HG02870 (cell line): Measurements from ENCODE around the gene GAGE10.

ENCODE experiments used
- ATAC-seq: cut with Tn5 transposase; IDR thresholded peaks from one replicate; pipeline ENCODE4 v1.9.1; 2021; ENCODE audit warnings: mild to moderate bottlenecking, moderate library complexity; ENCODE audit not compliant: unreplicated experiment

Gene GAGE10, protein sequence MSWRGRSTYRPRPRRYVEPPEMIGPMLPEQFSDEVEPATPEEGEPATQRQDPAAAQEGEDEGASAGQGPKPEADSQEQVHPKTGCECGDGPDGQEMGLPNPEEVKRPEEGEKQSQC

GRCh38 chrX:49303346-49303745 is at the start of gene GAGE10:
GAGE10 (plus strand) TSS chrX:49303646; CDS start chrX:49304860, 1,214 bp downstream.
- no peak for ATAC-seq

GRCh38 chrX:49254639-49255038 is 48.8 kb upstream of the GAGE10 start:
- ATAC-seq: no peak

DNA sequence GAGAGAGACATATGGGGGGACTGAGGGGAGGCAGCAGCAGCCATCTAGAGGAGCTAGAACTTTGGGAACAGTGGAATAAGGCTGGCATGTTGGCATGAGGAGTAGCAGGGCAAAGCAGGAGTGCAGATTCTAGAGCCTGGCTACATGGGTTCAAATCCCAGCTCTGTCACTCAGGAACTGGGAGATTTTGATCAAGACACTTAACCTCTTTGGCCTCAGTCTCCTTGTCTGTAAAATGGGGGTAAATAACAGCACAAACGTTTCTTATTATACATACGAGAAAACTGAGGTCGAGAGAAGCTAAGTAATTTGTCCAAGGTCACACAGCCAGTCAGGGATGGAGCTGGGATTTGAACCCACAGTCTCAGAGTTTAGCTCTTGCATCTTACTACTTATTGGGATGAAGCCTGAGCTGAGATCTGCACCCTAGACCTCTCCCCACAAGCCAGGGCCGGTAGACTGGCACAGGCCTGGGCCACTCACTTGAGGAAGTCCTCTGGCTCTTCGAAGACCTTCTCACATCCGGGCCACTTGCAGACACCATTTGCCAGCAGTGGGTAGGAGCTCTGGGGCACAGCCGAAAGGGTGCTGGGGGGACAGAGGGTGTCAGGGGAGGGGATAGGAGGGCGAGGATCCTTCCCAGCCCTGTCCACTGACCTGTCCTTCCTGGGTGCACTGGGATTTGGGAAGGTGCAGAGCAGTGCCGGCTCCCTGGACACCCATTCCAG is 47.0 kb upstream of the GAGE10 start:
- ATAC-seq: no peak

- ATAC-seq: no peak
Measured at GRCh38 chrX:49257074-49257790, 46.2 kb upstream of the GAGE10 start.

DNA sequence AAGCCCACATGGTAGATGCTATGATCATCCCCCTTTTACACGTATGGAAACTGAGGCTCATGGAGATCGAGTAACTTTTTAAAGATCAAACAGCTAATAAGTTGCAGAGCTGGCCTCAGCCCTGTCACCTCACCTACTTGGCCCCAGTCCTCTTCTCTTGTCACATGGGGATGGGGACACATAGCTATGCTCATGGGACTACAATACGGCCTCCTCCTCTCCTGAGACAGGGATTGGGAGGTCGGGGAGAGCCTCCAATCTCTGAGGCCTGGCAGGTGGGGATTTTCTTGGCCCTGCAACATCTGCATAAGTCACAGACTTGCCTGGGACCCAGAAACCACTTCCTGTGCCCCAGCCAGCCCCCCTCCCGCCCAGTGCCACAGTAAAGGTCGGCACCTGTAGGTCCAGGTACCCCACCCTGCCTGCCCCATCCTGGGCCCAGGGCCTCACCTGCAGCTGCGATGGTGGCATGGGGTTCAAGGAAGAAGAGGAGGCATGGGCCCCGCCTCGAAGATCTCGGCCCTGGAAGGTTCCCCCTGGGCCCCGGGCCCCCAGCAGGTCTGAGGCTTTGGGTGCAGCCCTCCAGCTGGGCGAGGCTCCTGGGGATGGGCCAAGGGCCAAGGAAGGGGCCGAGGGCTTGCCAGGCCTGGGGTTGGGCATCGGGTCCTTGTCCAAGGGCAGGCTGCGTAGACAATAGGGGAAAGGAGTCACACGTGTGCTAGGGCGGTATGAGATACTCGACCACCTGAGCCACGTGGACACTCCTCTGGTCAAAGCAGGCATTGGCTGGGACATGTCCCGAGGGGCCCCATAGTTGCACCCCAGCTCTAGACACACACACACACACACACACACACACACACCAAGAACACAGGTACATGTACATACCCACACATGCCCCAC is 45.3 kb upstream of the GAGE10 start:
- ATAC-seq: no peak

DNA sequence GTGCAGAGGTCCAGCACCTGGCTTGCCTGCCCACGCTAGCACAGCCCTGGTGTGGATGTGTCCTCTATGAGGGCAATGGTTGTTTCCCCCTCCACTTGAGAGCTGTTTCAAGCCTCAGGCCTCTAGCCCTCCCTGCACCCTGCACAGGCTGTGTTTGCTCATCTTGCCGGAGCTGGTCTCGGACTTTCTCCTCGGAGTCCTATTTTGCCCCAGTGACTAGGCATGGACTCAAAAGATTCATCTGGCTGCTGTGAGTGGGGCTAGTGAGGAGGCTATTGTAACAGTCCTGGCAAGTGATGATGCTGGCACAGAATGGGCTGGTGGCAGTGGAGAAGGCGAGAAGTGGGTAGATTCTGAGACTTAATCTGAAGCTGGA is 44.7 kb upstream of the GAGE10 start:
- ATAC-seq: no peak

GRCh38 chrX:49260221-49260985 is 43.0 kb upstream of the GAGE10 start:
- ATAC-seq: no peak

- ATAC-seq: no peak
Measured at GRCh38 chrX:49262603-49263002, 40.8 kb upstream of the GAGE10 start.

- no peak for ATAC-seq
Measured at GRCh38 chrX:49263631-49264030, 39.8 kb upstream of the GAGE10 start.

GRCh38 chrX:49264460-49264859 is 39.0 kb upstream of the GAGE10 start, which contains the start of gene FOXP3:
FOXP3 (minus strand) TSS chrX:49264710; CDS start chrX:49258505, 6,205 bp downstream.
- ATAC-seq: no peak

DNA sequence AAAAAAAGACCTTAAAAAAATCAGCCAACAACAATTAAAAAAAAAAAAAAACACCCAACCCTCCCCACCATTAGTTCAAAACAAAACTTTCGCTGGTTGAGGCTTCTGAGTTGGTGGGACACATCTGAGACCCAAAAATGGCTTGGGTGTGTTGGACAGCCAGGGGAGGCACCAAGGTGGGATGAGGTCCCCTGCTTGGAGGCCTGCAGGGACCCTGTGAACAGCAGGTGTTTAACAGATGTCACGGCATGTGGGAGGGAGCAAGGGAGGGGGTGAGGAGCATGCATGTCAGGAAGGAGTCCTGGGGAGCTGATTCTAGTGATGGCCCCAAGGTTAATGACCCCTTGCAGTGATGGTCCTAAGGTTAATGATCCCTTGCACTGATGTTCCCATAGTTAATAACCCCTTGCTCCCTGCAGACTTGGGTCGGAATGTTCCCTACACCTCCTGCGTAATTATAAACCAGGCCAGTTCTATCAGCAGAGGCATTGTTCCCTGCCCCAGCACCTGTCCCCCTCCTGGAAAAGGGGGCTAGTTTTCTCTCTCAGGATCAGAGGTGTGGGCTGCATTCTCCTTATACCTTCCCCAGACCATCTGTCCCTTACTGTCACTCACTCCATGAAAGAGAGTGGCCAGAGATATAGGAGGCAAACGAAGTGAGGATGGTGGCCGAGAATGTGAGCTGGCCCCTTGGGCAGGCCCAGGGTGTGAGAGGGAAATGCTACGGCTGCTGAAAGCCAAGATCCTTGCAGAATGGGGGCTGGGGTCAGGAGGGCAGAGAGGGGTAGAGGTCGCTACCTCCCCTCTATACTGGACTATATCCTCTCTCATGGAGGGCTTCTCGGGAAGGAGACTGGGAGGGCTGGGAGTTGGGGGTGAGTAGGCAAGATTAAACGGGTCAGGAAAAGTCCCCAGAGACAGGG is 36.7 kb upstream of the GAGE10 start:
- ATAC-seq: no peak

DNA sequence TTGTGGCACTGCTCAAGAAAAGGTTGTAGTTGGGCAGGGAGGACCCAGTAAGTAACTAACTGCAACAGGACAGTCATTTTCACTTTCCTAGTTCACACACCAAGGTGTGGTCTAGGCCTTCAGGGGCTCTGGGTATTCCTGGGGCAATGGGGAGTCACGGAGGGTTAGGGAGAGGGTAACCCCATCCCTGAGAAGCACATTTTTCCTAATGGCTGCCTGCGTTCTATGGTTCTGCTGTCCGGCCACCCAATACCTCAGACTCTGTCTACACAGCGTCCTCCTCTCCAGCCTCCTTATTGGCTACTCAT is 34.8 kb upstream of the GAGE10 start:
- no peak for ATAC-seq

DNA sequence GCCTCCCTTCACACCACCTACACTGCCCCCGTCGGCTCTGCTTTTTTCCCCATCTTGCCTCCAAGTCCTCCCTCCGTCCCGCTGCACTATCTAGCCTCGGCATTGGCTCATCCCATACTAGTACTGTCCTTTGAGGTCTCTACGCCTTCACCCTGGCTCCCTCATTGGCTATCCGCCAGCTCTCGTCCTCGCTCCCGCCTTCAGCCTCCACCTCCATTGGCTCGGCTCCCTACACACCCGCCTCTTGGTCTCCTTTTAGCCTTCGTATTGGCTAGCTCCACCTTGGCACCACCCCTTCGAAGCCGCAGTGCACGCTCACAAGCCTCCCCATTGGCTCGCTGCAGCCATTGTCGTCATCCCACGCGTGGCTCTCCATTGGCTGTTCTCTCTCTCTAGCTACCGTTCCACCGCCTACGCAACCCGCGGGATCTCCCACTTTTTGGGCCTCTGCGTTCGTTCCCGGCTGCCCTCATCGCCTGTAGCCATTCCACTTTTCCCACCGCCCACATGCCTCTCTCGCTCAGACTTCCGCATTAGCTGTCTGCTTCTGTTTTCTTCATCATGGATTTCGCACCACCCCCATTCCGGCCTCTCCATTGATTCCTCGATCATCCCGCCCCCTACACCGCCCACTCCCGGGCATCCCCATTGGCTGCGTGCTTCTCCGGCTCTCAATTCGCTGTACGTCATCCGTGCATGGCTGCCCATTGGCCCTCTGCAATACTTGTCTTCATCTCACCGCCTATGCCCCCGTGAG is 34.3 kb upstream of the GAGE10 start:
- peak; percentile 88 for ATAC-seq

GRCh38 chrX:49269767-49270248 is 33.6 kb upstream of the GAGE10 start, which contains the start of gene PPP1R3F:
PPP1R3F (plus strand) TSS chrX:49269793; CDS start chrX:49269870, 77 bp downstream.
- peak; percentile 16 for ATAC-seq

GRCh38 chrX:49270249-49270921 is 33.1 kb upstream of the GAGE10 start:
- no peak for ATAC-seq

DNA sequence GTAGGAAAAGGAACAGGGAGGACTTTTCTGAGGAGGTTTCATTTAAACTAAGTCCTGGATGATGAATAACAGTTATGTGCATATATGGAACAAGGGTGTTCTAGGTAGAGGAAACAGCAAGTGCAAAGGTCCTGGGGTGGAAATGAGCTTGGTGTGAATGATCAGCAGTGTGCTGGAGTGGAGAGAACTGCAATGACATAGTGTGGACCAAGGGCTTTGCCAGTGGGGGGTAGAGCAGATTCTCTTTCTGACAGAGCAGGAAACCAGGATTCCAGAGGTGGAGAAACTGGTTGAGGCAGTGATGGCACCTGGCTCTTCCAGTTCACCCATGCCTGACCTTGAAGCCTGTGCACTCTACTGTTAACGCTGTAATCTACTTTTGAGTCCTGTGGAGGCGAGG is 32.1 kb upstream of the GAGE10 start:
- ATAC-seq: no peak

GRCh38 chrX:49272421-49272820 is 31.0 kb upstream of the GAGE10 start:
- no peak for ATAC-seq

- no peak for ATAC-seq
Measured at GRCh38 chrX:49273181-49273727, 30.2 kb upstream of the GAGE10 start.
